Activated T-helper 17 cell treated with anti-CD3 and anti-CD28 coated beads, Interleukin-2, amount 50 U/mL, for 72 hours (primary cell): ENCODE data around the gene DIRAS1. TPM values are rescaled to one million over a fixed set of nuclear protein-coding genes. Genes with fewer than 3 reads are reported as not detected.

Source experiments
- ATAC-seq: fragments of 150-1000 bp; cut with Tn5 transposase; replicated peaks from 2 replicates; pipeline ENCODE4 v1.10.0; 2021; ENCODE audit warnings: mild to moderate bottlenecking, moderate library complexity
- H3K27ac Mint-ChIP-seq: one replicate; pipeline ENCODE4 v1.8.0; 2022; ENCODE audit warnings: mixed read lengths
- H3K27me3 Mint-ChIP-seq: one replicate; pipeline ENCODE4 v1.8.0; 2022; ENCODE audit warnings: mixed read lengths
- H3K36me3 Mint-ChIP-seq: one replicate; pipeline ENCODE4 v1.8.0; 2022; ENCODE audit warnings: low read depth, mild to moderate bottlenecking, mixed read lengths
- H3K4me1 Mint-ChIP-seq: one replicate; pipeline ENCODE4 v1.8.0; 2022; ENCODE audit warnings: mixed read lengths
- H3K4me3 Mint-ChIP-seq: one replicate; pipeline ENCODE4 v1.8.0; 2022; ENCODE audit warnings: mild to moderate bottlenecking, mixed read lengths
- H3K9me3 Mint-ChIP-seq: one replicate; pipeline ENCODE4 v1.8.0; 2022; ENCODE audit warnings: mixed read lengths
- total RNA-seq, 2 donors: library from RNA; stranded (reverse); gene quantifications; one replicate each; pipeline ENCODE4 v1.2.3, GENCODE V29; 2022

DIRAS1 gene
- total RNA-seq, 2 donors from 2014 or later, result 0.61 TPM; not detected in 1

GRCh38 chr19:2739602-2740313 lies 18.6 kb upstream of the DIRAS1 start, which contains the start of gene SLC39A3:
Gene SLC39A3 (minus strand): TSS chr19:2740017. CDS start chr19:2737257, 2,760 bp downstream.
- ATAC-seq, result peak; percentile 100
- Mint-ChIP-seq H3K36me3 (peaks cover 22% of the 10 kb centered on the region), H3K9me3 (no peaks in the 10 kb centered on the region), H3K4me3 (peak within 1 kb of the TSS; percentile 93), H3K27me3 (peaks cover 6% of the 10 kb centered on the region), H3K27ac (peak within 1 kb of the TSS; percentile 84), H3K4me1 (no peaks in the 10 kb centered on the region)

GRCh38 chr19:2736550-2737190 lies 15.5 kb upstream of the DIRAS1 start:
- Mint-ChIP-seq H3K27ac (no peak overlapping the region), H3K36me3 (peaks cover 26% of the 10 kb centered on the region), H3K27me3 (no peaks in the 10 kb centered on the region), H3K4me1 (no peaks in the 10 kb centered on the region), H3K9me3 (no peaks in the 10 kb centered on the region), H3K4me3 (no peak overlapping the region)
- ATAC-seq, result no peak

- H3K9me3 Mint-ChIP-seq, result no peaks in the 10 kb centered on the region
- peaks cover 26% of the 10 kb centered on the region for H3K36me3 Mint-ChIP-seq
- ATAC-seq, result no peak
- H3K4me1 Mint-ChIP-seq, result no peaks in the 10 kb centered on the region
- no peak overlapping the region for H3K27ac Mint-ChIP-seq
- no peaks in the 10 kb centered on the region for H3K27me3 Mint-ChIP-seq
- no peak overlapping the region for H3K4me3 Mint-ChIP-seq
Measured at GRCh38 chr19:2735374-2735773, 14.2 kb upstream of the DIRAS1 start.

- Mint-ChIP-seq H3K4me1 (no peaks in the 10 kb centered on the region), H3K27me3 (no peaks in the 10 kb centered on the region), H3K27ac (no peak overlapping the region), H3K36me3 (peaks cover 26% of the 10 kb centered on the region), H3K4me3 (no peak overlapping the region), H3K9me3 (no peaks in the 10 kb centered on the region)
- no peak for ATAC-seq
Measured at GRCh38 chr19:2734589-2735288, 13.6 kb upstream of the DIRAS1 start.

- Mint-ChIP-seq H3K36me3 (peaks cover 26% of the 10 kb centered on the region), H3K4me1 (no peaks in the 10 kb centered on the region), H3K4me3 (no peak overlapping the region), H3K9me3 (no peaks in the 10 kb centered on the region), H3K27ac (no peak overlapping the region), H3K27me3 (no peaks in the 10 kb centered on the region)
- ATAC-seq, result no peak
Measured at GRCh38 chr19:2733930-2734588, 12.9 kb upstream of the DIRAS1 start.

GRCh38 chr19:2732883-2733282 lies 11.7 kb upstream of the DIRAS1 start:
- no peaks in the 10 kb centered on the region for H3K27me3 Mint-ChIP-seq
- H3K4me1 Mint-ChIP-seq, result no peaks in the 10 kb centered on the region
- peaks cover 26% of the 10 kb centered on the region for H3K36me3 Mint-ChIP-seq
- H3K27ac Mint-ChIP-seq, result no peak overlapping the region
- H3K9me3 Mint-ChIP-seq, result no peaks in the 10 kb centered on the region
- no peak for ATAC-seq
- no peak overlapping the region for H3K4me3 Mint-ChIP-seq

- no peaks in the 10 kb centered on the region for H3K9me3 Mint-ChIP-seq
- H3K36me3 Mint-ChIP-seq, result peaks cover 24% of the 10 kb centered on the region
Measured at GRCh38 chr19:2732157-2732725, 11.1 kb upstream of the DIRAS1 start.

GRCh38 chr19:2731181-2731995 lies 10.2 kb upstream of the DIRAS1 start:
- Mint-ChIP-seq H3K27ac (no peak overlapping the region), H3K9me3 (no peaks in the 10 kb centered on the region), H3K36me3 (peaks cover 15% of the 10 kb centered on the region), H3K4me1 (no peaks in the 10 kb centered on the region), H3K4me3 (no peak overlapping the region), H3K27me3 (peaks cover under 1% of the 10 kb centered on the region)
- ATAC-seq, result no peak

More at GRCh38 chr19:2732157-2732725, 11.1 kb upstream of the DIRAS1 start:
- no peaks in the 10 kb centered on the region for H3K4me1 Mint-ChIP-seq
- no peak overlapping the region for H3K4me3 Mint-ChIP-seq
- no peak overlapping the region for H3K27ac Mint-ChIP-seq
- H3K27me3 Mint-ChIP-seq, result no peaks in the 10 kb centered on the region
- ATAC-seq, result no peak

- Mint-ChIP-seq H3K9me3 (no peaks in the 10 kb centered on the region), H3K27me3 (peaks cover 3% of the 10 kb centered on the region), H3K27ac (no peak overlapping the region), H3K4me3 (no peak overlapping the region), H3K4me1 (no peaks in the 10 kb centered on the region), H3K36me3 (peaks cover 7% of the 10 kb centered on the region)
- ATAC-seq, result no peak
Measured at GRCh38 chr19:2729943-2730818, 9.0 kb upstream of the DIRAS1 start.

GRCh38 chr19:2728783-2729387 lies 7.7 kb upstream of the DIRAS1 start:
- Mint-ChIP-seq H3K27me3 (peaks cover 8% of the 10 kb centered on the region), H3K4me1 (no peaks in the 10 kb centered on the region), H3K27ac (no peak overlapping the region), H3K4me3 (no peak overlapping the region), H3K36me3 (no peaks in the 10 kb centered on the region), H3K9me3 (no peaks in the 10 kb centered on the region)
- ATAC-seq, result no peak

GRCh38 chr19:2727640-2727944 lies 6.4 kb upstream of the DIRAS1 start:
- Mint-ChIP-seq H3K36me3 (no peaks in the 10 kb centered on the region), H3K27ac (no peak overlapping the region), H3K9me3 (no peaks in the 10 kb centered on the region), H3K27me3 (peaks cover 8% of the 10 kb centered on the region), H3K4me1 (no peaks in the 10 kb centered on the region), H3K4me3 (no peak overlapping the region)
- no peak for ATAC-seq

GRCh38 chr19:2726904-2727639 lies 5.9 kb upstream of the DIRAS1 start:
- no peak overlapping the region for H3K4me3 Mint-ChIP-seq

More at GRCh38 chr19:2726904-2727639, 5.9 kb upstream of the DIRAS1 start:
- no peak for ATAC-seq
- Mint-ChIP-seq H3K9me3 (no peaks in the 10 kb centered on the region), H3K4me1 (no peaks in the 10 kb centered on the region), H3K36me3 (no peaks in the 10 kb centered on the region), H3K27ac (no peak overlapping the region), H3K27me3 (peaks cover 8% of the 10 kb centered on the region)
